Kidney (tissue), 14 donors: ENCODE measurements around the gene HARBI1. TPM values are rescaled to one million over a fixed set of nuclear protein-coding genes. Genes with fewer than 3 reads are reported as not detected.

Experiments used
- DNase-seq, 5 donors: peaks; one replicate each; pipeline ENCODE4 v3.0.0-alpha.2; 2013 to 2020
- FAIRE-seq: peaks from 2 replicates; lab custom pipeline; 2012; peaks lifted over from hg19 to GRCh38; lab: Jason Lieb, UNC
- H3K27ac ChIP-seq, 2 donors: one replicate each; pipeline ENCODE4 v1.7.0; 2013; ENCODE audit warnings: low read depth in 2 of 2, low read length in 2 of 2, inconsistent platforms in 1 of 2
- H3K27me3 ChIP-seq: one replicate; pipeline ENCODE4 v1.7.1; 2013; ENCODE audit warnings: low read length, inconsistent platforms; ENCODE audit not compliant: control insufficient read depth, insufficient read depth
- H3K36me3 ChIP-seq, 3 donors: one replicate each; pipeline versions ENCODE4 v1.7.0 to v1.7.1; 2013; ENCODE audit warnings: low read length in 3 of 3, control low read depth in 1 of 3, inconsistent platforms in 1 of 3; ENCODE audit not compliant: insufficient read depth in 3 of 3, control insufficient read depth in 2 of 3
- H3K4me1 ChIP-seq, 3 donors: one replicate each; pipeline versions ENCODE4 v1.7.0 to v1.7.1; 2013; ENCODE audit warnings: low read length in 3 of 3, inconsistent platforms in 1 of 3, low read depth in 1 of 3; ENCODE audit not compliant: control insufficient read depth in 2 of 3, insufficient read depth in 2 of 3
- H3K4me3 ChIP-seq, 3 donors: one replicate each; pipeline versions ENCODE4 v1.7.0 to v1.8.1; 2013; ENCODE audit warnings: low read length in 3 of 3, control low read depth in 1 of 3, inconsistent platforms in 1 of 3
- H3K9ac ChIP-seq, 3 donors: one replicate each; pipeline versions ENCODE4 v1.7.0 to v1.7.1; 2013; ENCODE audit warnings: low read length in 3 of 3, control low read depth in 1 of 3, inconsistent platforms in 1 of 3
- H3K9me3 ChIP-seq, 3 donors: one replicate each; pipeline versions ENCODE4 v1.7.0 to v1.7.1; 2013; ENCODE audit warnings: low read length in 3 of 3, control low read depth in 1 of 3, inconsistent platforms in 1 of 3; ENCODE audit not compliant: control insufficient read depth in 2 of 3, insufficient read depth in 1 of 3
- CTCF ChIP-seq: IDR thresholded peaks from 3 replicates; pipeline ENCODE4 v1.5.1; 2012; ENCODE audit warnings: mild to moderate bottlenecking, moderate library complexity, borderline replicate concordance; ENCODE audit not compliant: insufficient read depth; ENCODE audit errors: extremely low read depth
- intact Hi-C: fragments of 100-400 bp; cut with DNase I; formaldehyde crosslinking; loops from one replicate; pipeline ENCODE4 v1.11.1; 2022
- polyA plus RNA-seq: library from polyadenylated mRNA; stranded (reverse); fragments of 350-450 nt; fragmentation: Illumina TruSeq; extraction: RNeasy Lipid Tissue Mini Kit (QIAGEN cat#74804); gene quantifications from one replicate; pipeline ENCODE4 v1.2.3, GENCODE V29; 2014; ENCODE audit warnings: low read depth, low replicate concordance; ENCODE audit not compliant: insufficient read depth
- total RNA-seq: library from RNA; stranded (reverse); fragmentation: NEBNext Ultra II Directional; extraction: Animal tissue kit (Norgen Biotek cat#: 25700); gene quantifications from one replicate; pipeline ENCODE4 v1.2.1, GENCODE V29; 2021
- donor health status: control.
- donor health status: control.
- donor health status: control.
- donor health status: control.
- donor health status: control.
- donor health status: DM: yes; HTN: yes; CAD: no.
- donor health status: Normal renal cell carcinoma (clear cell type).

Gene HARBI1
- total and polyA plus RNA-seq, 2 donors from 2014 or later = 2.5 to 4.0 TPM

- no peak overlapping the region for H3K27ac ChIP-seq
- no peak for TF ChIP-seq CTCF
- no peak overlapping the region for H3K4me3 ChIP-seq
- intact Hi-C loops = no loop called here
- H3K9ac ChIP-seq = no peak overlapping the region
- H3K36me3 ChIP-seq = peaks cover 3 to 4% (median 3%) of the 10 kb centered on the region in 3 donors
- no peaks in the 10 kb centered on the region for H3K9me3 ChIP-seq
- DNase-seq = no peak
- no peaks in the 10 kb centered on the region for H3K4me1 ChIP-seq
- H3K27me3 ChIP-seq = no peaks in the 10 kb centered on the region
- FAIRE-seq = no peak
These were observed 9.5 kb downstream of the HARBI1 start for GRCh38 chr11:46607516-46607915.

GRCh38 chr11:46604796-46605195 lies 12.2 kb downstream of the HARBI1 start:
- FAIRE-seq = no peak
- intact Hi-C loops = no loop called here
- Histone ChIP-seq H3K27ac (no peak overlapping the region), H3K9me3 (no peaks in the 10 kb centered on the region), H3K27me3 (no peaks in the 10 kb centered on the region), H3K4me1 (no peaks in the 10 kb centered on the region), H3K4me3 (no peak overlapping the region), H3K36me3 (peaks cover 3 to 4% (median 3%) of the 10 kb centered on the region in 3 donors), H3K9ac (no peak overlapping the region)
- no peak for DNase-seq
- no peak for TF ChIP-seq CTCF

- TF ChIP-seq CTCF = no peak
- DNase-seq (no peak), FAIRE-seq (no peak)
- H3K4me3 ChIP-seq = no peak overlapping the region
- no peaks in the 10 kb centered on the region for H3K9me3 ChIP-seq
- peaks cover 3 to 4% (median 3%) of the 10 kb centered on the region in 3 donors for H3K36me3 ChIP-seq
- no peak overlapping the region for H3K27ac ChIP-seq
- no peak overlapping the region for H3K9ac ChIP-seq
- H3K4me1 ChIP-seq = no peaks in the 10 kb centered on the region
- H3K27me3 ChIP-seq = no peaks in the 10 kb centered on the region
- intact Hi-C loops = no loop called here
These were observed 13.2 kb downstream of the HARBI1 start for GRCh38 chr11:46603704-46604308.

- no peaks in the 10 kb centered on the region for H3K9me3 ChIP-seq
- intact Hi-C loops = no loop called here
- peaks cover 3 to 4% (median 3%) of the 10 kb centered on the region in 3 donors for H3K36me3 ChIP-seq
- H3K27me3 ChIP-seq = no peaks in the 10 kb centered on the region
- no peak for TF ChIP-seq CTCF
- no peak overlapping the region for H3K27ac ChIP-seq
- FAIRE-seq (no peak), DNase-seq (no peak)
- no peak overlapping the region for H3K9ac ChIP-seq
- no peak overlapping the region for H3K4me3 ChIP-seq
- no peaks in the 10 kb centered on the region for H3K4me1 ChIP-seq
These were observed 15.9 kb downstream of the HARBI1 start for GRCh38 chr11:46601129-46601528.
